HTERT RPE-1 (cell line): ENCODE measurements around the gene ELANE.
"Not testable (repeated sequence)": the region's sequence is repeated elsewhere in the genome, so short reads cannot be mapped to it uniquely, and the experiment has no call there.

Experiments used
- in situ Hi-C: fragments of 300-500 bp; cut with MboI; formaldehyde crosslinking; loops from 4 replicates; pipeline ENCODE4 v1.14.3; 2020; ENCODE audit warnings: low sequenced_read_pairs

ELANE gene

GRCh38 chr19:813219-814151 lies 38.6 kb upstream of the ELANE start:
- in situ Hi-C loops, result no loop called here

GRCh38 chr19:814152-815078 lies 37.7 kb upstream of the ELANE start:
- in situ Hi-C loops, result no loop called here

GRCh38 chr19:815079-815774 lies 36.9 kb upstream of the ELANE start:
- in situ Hi-C loops, result no loop called here

- in situ Hi-C loops, result no loop called here
Measured at GRCh38 chr19:815775-816499, 36.2 kb upstream of the ELANE start.

- in situ Hi-C loops, result no loop called here
Measured at GRCh38 chr19:816500-816857, 35.6 kb upstream of the ELANE start.

GRCh38 chr19:820212-820611 lies 31.9 kb upstream of the ELANE start:
- in situ Hi-C loops, result not testable (repeated sequence)

GRCh38 chr19:821231-821824 lies 30.8 kb upstream of the ELANE start:
- in situ Hi-C loops, result no loop called here

GRCh38 chr19:821825-822503 lies 30.1 kb upstream of the ELANE start, which contains the start of gene PLPPR3:
TSS of gene PLPPR3 (minus strand) at chr19:821955. CDS start at chr19:821559, 396 bp downstream.
- in situ Hi-C loops, result no loop called here

- in situ Hi-C loops, result no loop called here
Measured at GRCh38 chr19:823565-824121, 28.5 kb upstream of the ELANE start.

- in situ Hi-C loops, result no loop called here
Measured at GRCh38 chr19:824885-825284, 27.2 kb upstream of the ELANE start.

GRCh38 chr19:825897-826644 lies 26.0 kb upstream of the ELANE start:
- in situ Hi-C loops, result no loop called here

GRCh38 chr19:827314-827709 lies 24.8 kb upstream of the ELANE start:
- in situ Hi-C loops, result no loop called here

GRCh38 chr19:827710-828321 lies 24.3 kb upstream of the ELANE start, which contains the start of gene AZU1:
TSS of gene AZU1 (plus strand) at chr19:827837. CDS start at chr19:827847, 10 bp downstream.
- in situ Hi-C loops, result no loop called here

- in situ Hi-C loops, result no loop called here
Measured at GRCh38 chr19:829129-829758, 22.9 kb upstream of the ELANE start.

GRCh38 chr19:831407-832369 lies 20.4 kb upstream of the ELANE start:
- in situ Hi-C loops, result no loop called here

- in situ Hi-C loops, result no loop called here
Measured at GRCh38 chr19:834216-834615, 17.9 kb upstream of the ELANE start.
